H1 (cell line): ENCODE measurements around the gene DDX47. TPM values are rescaled to one million over a fixed set of nuclear protein-coding genes. Genes with fewer than 3 reads are reported as not detected.

ENCODE experiments used
- CTCF ChIA-PET: fragments of 300-600 bp; sonication (Branson Sonifier 250); formaldehyde crosslinking; loops from one replicate; lab custom pipeline; 2021; ENCODE audit not compliant: partially characterized antibody; lab: Charles Lee
- POLR2A ChIA-PET: fragments of 300-600 bp; sonication (Branson Sonifier 250); formaldehyde crosslinking; loops from one replicate; lab custom pipeline; 2021; ENCODE audit warnings: inconsistent platforms; ENCODE audit not compliant: partially characterized antibody; lab: Charles Lee
- DNase-seq, 2 experiments: peaks; one replicate each; pipeline versions ENCODE4 v3.0.0 to v3.0.0-alpha.2; 2010 to 2022; ENCODE audit warnings: low spot score in 2 of 2, low read depth in 1 of 2, mixed read lengths in 1 of 2
- FAIRE-seq: peaks from 2 replicates; lab custom pipeline; 2011; peaks lifted over from hg19 to GRCh38; lab: Jason Lieb, UNC
- H2AFZ ChIP-seq: 2 replicates; pipeline ENCODE4 v1.8.1; 2012; ENCODE audit warnings: low read length, inconsistent platforms
- H2AK5ac ChIP-seq: 2 replicates; pipeline ENCODE4 v1.6.1; 2013; ENCODE audit warnings: low read depth, low read length
- H2BK120ac ChIP-seq: replicated peaks from 2 replicates; pipeline ENCODE3; 2013; ENCODE audit warnings: low read depth, low read length, inconsistent platforms
- H2BK12ac ChIP-seq: 2 replicates; pipeline ENCODE4 v1.6.1; 2013; ENCODE audit warnings: low read depth, low read length
- H2BK15ac ChIP-seq: 2 replicates; pipeline ENCODE4 v1.6.1; 2013; ENCODE audit warnings: low read length
- H2BK20ac ChIP-seq: 2 replicates; pipeline ENCODE4 v1.6.1; 2013; ENCODE audit warnings: low read length
- H2BK5ac ChIP-seq: 2 replicates; pipeline ENCODE4 v1.6.1; 2013; ENCODE audit warnings: low read depth, low read length
- H3K14ac ChIP-seq: 2 replicates; pipeline ENCODE4 v1.6.1; 2013; ENCODE audit warnings: inconsistent platforms; ENCODE audit not compliant: insufficient read length
- H3K18ac ChIP-seq: 2 replicates; pipeline ENCODE4 v1.6.1; 2013; ENCODE audit warnings: low read length; ENCODE audit errors: extremely low read depth
- H3K23ac ChIP-seq: 2 replicates; pipeline ENCODE4 v1.6.1; 2013; ENCODE audit warnings: inconsistent platforms; ENCODE audit not compliant: insufficient read length
- H3K23me2 ChIP-seq: 2 replicates; pipeline ENCODE4 v1.6.1; 2013; ENCODE audit warnings: low read depth, low read length
- H3K27ac ChIP-seq: 2 replicates; pipeline ENCODE4 v1.6.1; 2011; ENCODE audit warnings: low read depth, low read length, inconsistent platforms
- H3K27me3 ChIP-seq, 4 experiments: replicated peaks in 1 of 4; 1 replicate in 1 of 4; 2 replicates in 3 of 4; pipeline versions ENCODE4 v1.6.1 to v1.8.1; 2011 to 2013; ENCODE audit warnings: low read length in 3 of 4, mild to moderate bottlenecking in 3 of 4, inconsistent platforms in 2 of 4, mixed read lengths in 2 of 4, moderate library complexity in 1 of 4; ENCODE audit not compliant: control insufficient read depth in 3 of 4, insufficient read depth in 3 of 4; ENCODE audit errors: extremely low read depth in 1 of 4
- H3K36me3 ChIP-seq, 4 experiments: 2 replicates each; pipeline versions ENCODE4 v1.6.1 to v1.8.1; 2011 to 2013; ENCODE audit warnings: mild to moderate bottlenecking in 4 of 4, low read length in 3 of 4, moderate library complexity in 2 of 4, control low read depth in 1 of 4, inconsistent platforms in 1 of 4; ENCODE audit not compliant: insufficient read depth in 4 of 4, control insufficient read depth in 2 of 4
- H3K4ac ChIP-seq: replicated peaks from 2 replicates; pipeline ENCODE3; 2013; ENCODE audit warnings: low read length, low read depth, mixed read lengths, inconsistent platforms; ENCODE audit not compliant: insufficient read length
- H3K4me1 ChIP-seq, 4 experiments: replicated peaks in 1 of 4; 1 replicate in 1 of 4; 2 replicates in 3 of 4; pipeline versions ENCODE4 v1.6.1 to v1.8.1; 2011 to 2013; ENCODE audit warnings: low read length in 3 of 4, inconsistent platforms in 2 of 4, mixed read lengths in 1 of 4; ENCODE audit not compliant: insufficient read depth in 4 of 4, control insufficient read depth in 3 of 4
- H3K4me2 ChIP-seq, 2 experiments: 2 replicates each; pipeline versions ENCODE4 v1.6.1 to v1.8.1; 2011 to 2013; ENCODE audit warnings: low read depth in 2 of 2, low read length in 2 of 2, control low read depth in 1 of 2, inconsistent platforms in 1 of 2, mild to moderate bottlenecking in 1 of 2; ENCODE audit not compliant: insufficient read depth in 1 of 2
- H3K4me3 ChIP-seq, 4 experiments: fragments of 200-600, 300-600 bp in 1 of 4; sonication (generic), shearing (Covaris generic), sonication (Bioruptor Twin) in 1 of 4; 2 replicates each; pipeline versions ENCODE4 v1.5.1 to v1.8.1; 2011 to 2016; ENCODE audit warnings: low read length in 4 of 4, low read depth in 3 of 4, control low read depth in 2 of 4, inconsistent platforms in 2 of 4, mild to moderate bottlenecking in 2 of 4, mixed read lengths in 1 of 4, moderate library complexity in 1 of 4; ENCODE audit not compliant: insufficient read depth in 2 of 4; ENCODE audit errors: extremely low read depth in 1 of 4
- H3K56ac ChIP-seq: replicated peaks from 2 replicates; pipeline ENCODE3; 2013; ENCODE audit warnings: low read depth, mild to moderate bottlenecking, mixed read lengths, low read length, inconsistent platforms; ENCODE audit not compliant: insufficient read length
- H3K79me1 ChIP-seq: 2 replicates; pipeline ENCODE4 v1.6.1; 2013; ENCODE audit warnings: low read depth, low read length, control low read depth
- H3K79me2 ChIP-seq, 2 experiments: 2 replicates each; pipeline versions ENCODE4 v1.6.1 to v1.8.1; 2012 to 2013; ENCODE audit warnings: low read length in 2 of 2, mild to moderate bottlenecking in 2 of 2, inconsistent platforms in 1 of 2; ENCODE audit not compliant: insufficient read depth in 2 of 2, control insufficient read depth in 1 of 2
- H3K9ac ChIP-seq, 4 experiments: replicated peaks in 1 of 4; 1 replicate in 1 of 4; 2 replicates in 3 of 4; pipeline versions ENCODE4 v1.6.1 to v1.8.1; 2011 to 2013; ENCODE audit warnings: low read depth in 3 of 4, low read length in 3 of 4, control low read depth in 2 of 4, mild to moderate bottlenecking in 2 of 4, moderate library complexity in 2 of 4, inconsistent platforms in 1 of 4; ENCODE audit errors: extremely low read depth in 1 of 4
- H3K9me3 ChIP-seq, 2 experiments: 2 replicates each; pipeline versions ENCODE4 v1.6.1 to v1.8.1; 2012 to 2013; ENCODE audit warnings: mild to moderate bottlenecking in 2 of 2, moderate library complexity in 2 of 2, control low read depth in 1 of 2, inconsistent platforms in 1 of 2, low read depth in 1 of 2, low read length in 1 of 2, mixed read lengths in 1 of 2; ENCODE audit not compliant: insufficient read depth in 2 of 2
- H4K20me1 ChIP-seq, 2 experiments: replicated peaks in 1 of 2; 2 replicates each; pipeline versions ENCODE3 to v1.8.1; 2011 to 2013; ENCODE audit warnings: inconsistent platforms in 2 of 2, low read length in 2 of 2, mild to moderate bottlenecking in 1 of 2; ENCODE audit not compliant: insufficient read depth in 2 of 2, control insufficient read depth in 1 of 2
- H4K5ac ChIP-seq: 2 replicates; pipeline ENCODE4 v1.6.1; 2013; ENCODE audit warnings: low read length, low read depth, mixed read lengths, inconsistent platforms; ENCODE audit not compliant: insufficient read length
- H4K8ac ChIP-seq: 2 replicates; pipeline ENCODE4 v1.8.0; 2013; ENCODE audit warnings: mild to moderate bottlenecking, moderate library complexity, low read length, inconsistent platforms; ENCODE audit not compliant: insufficient read depth; ENCODE audit errors: extremely low read depth
- H4K91ac ChIP-seq: replicated peaks from 2 replicates; pipeline ENCODE3; 2013; ENCODE audit warnings: low read length, mixed read lengths, inconsistent platforms; ENCODE audit not compliant: insufficient read length
- NRF1 ChIP-seq: IDR thresholded peaks from 2 replicates; pipeline ENCODE4 v1.6.1; 2011; ENCODE audit warnings: mild to moderate bottlenecking, low read depth, low read length, improper control_type of control experiment
- WGBS, 2 experiments: shearing (Covaris generic) in 1 of 2; methylation state at CpG; one replicate each; pipeline versions ENCODE4 v1.1.6 to v1.1.7; 2013 to 2015; ENCODE audit warnings: low lambda C conversion rate in 2 of 2, mixed read lengths in 2 of 2, inconsistent platforms in 1 of 2, low coverage in 1 of 2, missing lambda C conversion rate in 1 of 2; ENCODE audit not compliant: insufficient replicate concordance in 2 of 2, insufficient coverage in 1 of 2, insufficient read length in 1 of 2; ENCODE audit errors: extremely low coverage in 1 of 2, missing lambda C conversion rate in 1 of 2; 5-methylcytosine and 5-hydroxymethylcytosine counted together
- polyA plus RNA-seq, 7 experiments: library from polyadenylated mRNA; depleted of rRNA in 3 of 7; stranded (reverse) in 5 of 7; unstranded in 2 of 7; fragments of >200 nt in 5 of 7; fragments of 200-250 nt in 2 of 7; gene quantifications; 1 replicate in 5 of 7; 2 replicates in 1 of 7; 4 replicates in 1 of 7; pipeline versions ENCODE4 v1.2.1 to v1.2.3, GENCODE V29; 2011 to 2013; ENCODE audit warnings: missing spikeins in 2 of 7, mixed read lengths in 2 of 7
- total RNA-seq: library from RNA; stranded (reverse); fragmentation: NEBNext Ultra II Directional; extraction: Animal tissue kit (Norgen Biotek cat#: 25700); gene quantifications from 2 replicates; pipeline ENCODE4 v1.2.1, GENCODE V29; 2021

The DDX47 gene
- total and polyA plus RNA-seq, 2 of the 8 experiments (the other 6 are each of a cell fraction or from before 2014, with no cell fraction given): 54.4 to 74.2 TPM

DNA sequence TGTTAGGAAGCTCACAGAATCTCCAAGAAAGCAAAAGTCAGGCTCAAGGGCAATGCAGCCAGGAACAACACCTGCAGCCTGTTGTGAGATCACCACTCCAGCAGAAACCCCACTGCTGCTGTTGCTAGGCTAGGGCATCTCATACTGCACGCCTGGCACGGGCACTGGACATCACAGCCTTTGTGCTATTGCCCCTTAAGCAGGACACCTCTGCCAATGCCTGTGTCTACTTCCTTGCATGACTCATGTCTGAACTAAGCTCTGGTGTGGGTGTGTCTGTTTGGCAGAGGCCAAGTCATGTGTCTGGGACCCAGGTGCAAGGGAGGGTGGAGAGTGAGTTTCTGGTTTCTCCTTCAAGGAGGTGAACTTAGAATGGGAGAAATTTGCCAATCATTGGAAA lies 10.0 kb upstream of the DDX47 start:
- Histone ChIP-seq H3K36me3 (no peaks in the 10 kb centered on the region), H2BK5ac (no peak overlapping the region), H3K4me1 (no peaks in the 10 kb centered on the region), H3K9ac (no peak overlapping the region), H3K23ac (no peak overlapping the region), H2AK5ac (no peak overlapping the region), H2BK12ac (no peak overlapping the region), H3K79me2 (no peaks in the 10 kb centered on the region), H3K4me3 (no peak overlapping the region), H4K5ac (no peak overlapping the region), H3K18ac (no peak overlapping the region), H2BK20ac (no peak overlapping the region), H3K56ac (no peak overlapping the region), H3K14ac (no peak overlapping the region), H3K27me3 (no peaks in the 10 kb centered on the region), H3K4ac (no peak overlapping the region), H3K4me2 (no peak overlapping the region), H3K9me3 (no peaks in the 10 kb centered on the region), H4K91ac (no peak overlapping the region), H2BK120ac (no peak overlapping the region), H4K20me1 (no peaks in the 10 kb centered on the region), H2BK15ac (0 out of 2 replicates have a peak overlapping the region, but pooled peaks have one; percentile 81), H3K27ac (no peak overlapping the region), H3K23me2 (no peaks in the 10 kb centered on the region), H2AFZ (no peak overlapping the region), H3K79me1 (no peaks in the 10 kb centered on the region), H4K8ac (peak overlapping the region; percentile 92; the same call in 1 of the 2 replicates)
- POLR2A ChIA-PET: interaction anchor here (0.6 kb wide), 1 partner anchor 15 kb away, joined by 4 read pairs; no protein-coding TSS in a partner anchor
- 88% methylated on average over 2 of the region's 2 CpGs; no CpG with 5 or more reads in 1 of the 2 experiments for WGBS, 2 experiments
- DNase-seq (no peak), FAIRE-seq (no peak)
- CTCF ChIA-PET: interaction anchor here (0.6 to 3.0 kb wide), 6 partner anchors 10 to 1349 kb away, joined by 3 to 21 read pairs (median 4); partner anchors contain the start of gene DDX47
- TF ChIP-seq NRF1: no peak
